Effector CD8-positive, alpha-beta T cell (primary cell): Measurements from ENCODE around the gene CCSER1.
"Not testable (repeated sequence)": the region's sequence is repeated elsewhere in the genome, so short reads cannot be mapped to it uniquely, and the experiment has no call there.

Source experiments
- DNase-seq: peaks from one replicate; lab custom pipeline; 2025; lab: John Stamatoyannopoulos, UW

Gene CCSER1

GRCh38 chr4:90443231-90443630 is 316.0 kb downstream of the CCSER1 start:
- DNase-seq, result no peak

- DNase-seq, result no peak
These were observed 317.7 kb downstream of the CCSER1 start for GRCh38 chr4:90444904-90445303.

DNA sequence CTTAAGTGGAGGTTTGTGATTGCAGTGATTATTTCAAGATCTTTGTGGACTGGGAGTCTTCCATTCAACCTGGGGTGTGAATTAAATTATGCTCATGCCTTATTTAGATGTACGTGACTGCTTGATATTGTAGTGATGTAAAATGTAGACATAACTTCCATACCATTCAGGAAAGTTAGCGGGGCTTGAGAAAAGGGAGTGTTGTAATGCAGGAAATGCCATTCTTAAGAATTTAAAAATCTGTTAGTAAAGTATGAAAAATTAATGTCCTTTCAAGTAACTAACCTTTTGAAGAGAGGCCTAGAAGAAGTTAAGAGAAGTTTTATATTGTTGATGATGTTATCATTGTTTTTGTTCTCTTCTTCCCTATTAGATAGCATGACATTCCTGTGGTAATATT is 318.2 kb downstream of the CCSER1 start:
- no peak for DNase-seq

GRCh38 chr4:90449626-90450025 is 322.4 kb downstream of the CCSER1 start:
- DNase-seq, result no peak

- DNase-seq, result no peak
These were observed 329.7 kb downstream of the CCSER1 start for GRCh38 chr4:90456891-90457290.

DNA sequence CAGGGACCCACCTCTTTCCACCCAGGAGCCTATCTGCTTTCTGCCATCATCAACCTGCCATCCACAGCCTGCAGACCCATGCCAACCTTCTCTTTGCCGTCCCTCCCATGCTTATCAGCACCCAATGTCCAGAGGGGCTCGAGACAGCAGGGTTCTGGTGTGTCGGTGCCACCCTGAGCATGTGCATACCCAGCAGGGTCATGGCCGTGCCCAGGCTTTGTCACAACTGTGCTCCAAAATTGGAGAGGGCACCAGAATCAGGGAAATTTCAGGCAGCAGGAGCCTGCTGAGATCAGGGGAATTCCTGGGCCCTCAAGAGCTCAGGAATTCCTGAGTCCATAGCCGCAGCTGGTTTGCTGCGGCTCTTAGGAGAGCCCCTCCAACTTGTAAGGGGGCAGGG is 330.6 kb downstream of the CCSER1 start:
- no peak for DNase-seq

DNA sequence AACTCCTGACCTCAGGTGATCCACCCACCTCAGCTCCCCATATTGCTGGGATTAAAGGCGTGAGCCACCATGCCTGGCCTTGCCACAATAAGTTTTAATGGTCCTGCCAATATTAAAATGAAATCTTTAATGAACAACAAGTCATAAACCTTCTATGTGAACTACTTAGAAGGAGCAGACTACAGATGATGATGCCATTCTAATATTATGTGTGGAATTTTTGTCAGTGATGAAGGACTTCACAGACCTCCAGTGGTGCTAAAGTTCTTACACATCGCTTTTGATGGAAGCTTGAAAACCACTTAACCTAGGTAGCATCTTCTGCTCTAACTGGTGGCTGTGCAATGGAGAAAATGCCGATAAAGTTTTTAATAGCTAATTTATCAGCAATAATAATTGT is 331.4 kb downstream of the CCSER1 start:
- DNase-seq, result no peak

DNA sequence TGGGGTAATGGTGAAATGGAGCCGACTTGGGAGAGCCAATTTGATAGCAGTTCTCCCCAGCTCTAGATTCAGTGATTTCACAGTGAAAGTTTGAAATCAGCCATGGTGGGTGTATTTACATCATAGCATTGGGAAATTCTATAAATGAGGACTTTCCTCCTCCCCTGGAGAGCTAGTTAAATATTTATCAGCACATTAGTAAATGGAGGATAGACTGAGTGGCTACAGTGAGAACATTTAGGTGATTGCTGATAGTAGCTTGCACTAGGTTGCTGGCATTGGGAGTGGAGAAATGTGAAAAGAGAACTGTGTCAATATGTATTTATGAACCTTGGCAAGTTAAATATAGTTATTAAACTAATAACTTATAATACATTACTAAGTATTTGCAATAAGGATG is 347.3 kb downstream of the CCSER1 start:
- DNase-seq, result no peak

DNA sequence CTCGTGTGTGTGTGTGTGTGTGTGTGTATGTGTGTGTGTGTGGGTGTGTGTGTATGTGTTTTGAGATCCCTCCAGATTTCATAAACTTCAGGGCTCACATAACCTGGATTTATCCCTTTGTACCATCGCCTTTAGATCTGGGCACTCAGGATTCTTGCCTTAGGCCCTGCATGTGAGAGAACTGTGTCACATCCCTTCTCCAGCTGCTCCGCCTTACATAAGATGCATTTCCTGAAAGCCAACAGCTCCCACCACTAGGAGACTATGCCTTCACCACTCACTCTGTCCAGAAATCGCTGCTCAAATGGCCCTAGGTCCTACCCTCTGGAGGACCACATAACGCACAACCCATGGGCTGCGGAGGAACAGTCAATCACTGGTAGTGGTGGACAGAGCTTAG is 348.8 kb downstream of the CCSER1 start:
- no peak for DNase-seq

- no peak for DNase-seq
These were observed 349.4 kb downstream of the CCSER1 start for GRCh38 chr4:90476586-90476985.

- DNase-seq, result not testable (repeated sequence)
These were observed 357.7 kb downstream of the CCSER1 start for GRCh38 chr4:90484894-90485293.

- DNase-seq, result no peak
These were observed 359.2 kb downstream of the CCSER1 start for GRCh38 chr4:90486346-90486745.

DNA sequence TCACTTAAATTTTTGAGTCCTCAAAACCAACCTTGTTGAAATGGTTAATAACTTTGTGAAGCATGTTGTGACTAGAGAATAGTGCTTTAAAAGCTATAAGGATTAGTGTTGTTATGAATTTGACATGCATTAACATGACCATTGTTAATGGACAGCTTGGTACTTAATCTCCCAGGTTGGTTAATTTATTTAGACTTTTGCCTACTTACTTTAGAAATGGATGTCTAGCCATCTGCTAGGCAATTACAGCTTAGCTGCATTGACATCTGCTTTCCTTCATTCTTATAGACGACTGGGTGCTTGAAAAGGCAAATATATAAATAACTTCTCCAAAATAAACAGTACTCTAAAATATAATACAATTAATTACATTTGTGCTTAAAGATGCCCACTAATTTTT is 368.0 kb downstream of the CCSER1 start:
- no peak for DNase-seq

DNA sequence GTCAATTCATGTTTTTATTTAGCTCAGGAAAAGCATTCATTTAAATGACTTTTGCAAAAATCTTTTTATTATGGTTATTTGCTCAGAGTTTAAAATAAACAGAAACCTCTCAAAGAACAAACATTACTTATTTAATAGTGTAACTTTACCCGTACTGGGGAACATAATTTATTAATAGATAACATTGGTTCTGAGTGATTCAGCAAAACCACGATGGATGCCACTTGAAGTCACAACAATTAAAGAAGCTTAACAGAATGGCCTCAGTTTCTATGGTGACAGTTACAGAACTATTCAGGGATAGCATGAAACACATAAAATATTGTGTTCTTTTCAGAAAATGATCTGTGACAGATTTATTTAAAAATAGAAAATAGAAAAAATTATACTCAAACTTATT is 368.7 kb downstream of the CCSER1 start:
- DNase-seq, result no peak

- DNase-seq, result no peak
These were observed 371.0 kb downstream of the CCSER1 start for GRCh38 chr4:90498175-90498574.

GRCh38 chr4:90503677-90504076 is 376.5 kb downstream of the CCSER1 start:
- no peak for DNase-seq

DNA sequence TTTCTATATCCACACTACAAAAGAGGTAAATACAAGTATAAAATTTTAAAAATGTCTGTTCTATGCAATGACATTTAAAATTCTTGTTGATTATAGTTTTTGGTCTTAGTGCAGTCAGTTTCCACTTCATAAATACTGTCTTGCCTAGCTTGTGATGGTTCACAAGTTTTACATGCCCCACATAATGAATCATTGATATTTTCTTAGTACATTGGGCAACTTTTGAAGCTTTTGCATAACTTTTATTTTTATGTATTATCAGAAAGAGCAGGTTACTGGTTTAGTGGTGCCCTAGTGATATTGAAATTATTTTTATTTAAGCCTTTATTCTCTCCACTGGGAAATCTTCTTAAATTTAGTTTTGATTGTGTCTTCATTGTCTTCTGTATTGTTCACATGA is 388.0 kb downstream of the CCSER1 start:
- DNase-seq, result no peak

- DNase-seq, result no peak
These were observed 401.4 kb downstream of the CCSER1 start for GRCh38 chr4:90528551-90528950.

GRCh38 chr4:90536408-90536807 is 409.2 kb downstream of the CCSER1 start:
- DNase-seq, result no peak

GRCh38 chr4:90537491-90537890 is 410.3 kb downstream of the CCSER1 start:
- no peak for DNase-seq

- DNase-seq, result no peak
These were observed 413.3 kb downstream of the CCSER1 start for GRCh38 chr4:90540536-90540935.

- DNase-seq, result no peak
These were observed 415.0 kb downstream of the CCSER1 start for GRCh38 chr4:90542216-90542615.

DNA sequence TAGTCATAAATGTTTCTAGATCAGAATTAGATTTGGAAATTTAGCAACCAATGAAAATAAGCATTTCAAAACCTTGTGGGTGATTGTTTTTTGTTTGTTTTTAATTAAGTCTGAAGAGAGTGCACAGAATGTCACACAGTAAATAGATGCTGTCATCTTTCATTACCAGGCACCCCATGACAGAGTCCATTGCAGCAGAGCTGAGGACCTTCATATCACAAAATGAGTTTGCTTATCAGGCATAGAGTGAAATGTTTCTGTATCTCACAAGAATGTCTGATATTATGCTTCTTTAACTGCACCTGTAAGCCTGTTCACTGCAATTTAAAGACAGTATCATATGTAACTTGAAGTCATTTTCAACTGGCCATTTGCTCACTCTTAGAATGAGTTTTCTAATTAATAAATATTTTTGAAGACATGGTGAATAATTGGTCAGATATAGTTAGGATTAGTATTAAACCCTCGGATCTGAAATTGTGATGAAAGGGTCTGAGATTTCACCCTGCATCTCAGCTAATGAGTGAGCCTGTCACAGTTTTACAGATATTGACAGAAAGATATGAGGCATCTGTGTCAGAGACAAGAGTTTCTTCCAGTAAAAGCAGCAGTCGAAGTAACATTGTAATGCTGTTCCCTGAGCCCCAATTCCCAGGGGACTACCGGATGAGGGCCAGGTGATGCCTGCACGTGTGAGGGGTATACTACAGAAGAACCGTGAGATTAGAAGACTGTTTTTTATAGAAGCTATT is 416.4 kb downstream of the CCSER1 start:
- DNase-seq, result no peak

DNA sequence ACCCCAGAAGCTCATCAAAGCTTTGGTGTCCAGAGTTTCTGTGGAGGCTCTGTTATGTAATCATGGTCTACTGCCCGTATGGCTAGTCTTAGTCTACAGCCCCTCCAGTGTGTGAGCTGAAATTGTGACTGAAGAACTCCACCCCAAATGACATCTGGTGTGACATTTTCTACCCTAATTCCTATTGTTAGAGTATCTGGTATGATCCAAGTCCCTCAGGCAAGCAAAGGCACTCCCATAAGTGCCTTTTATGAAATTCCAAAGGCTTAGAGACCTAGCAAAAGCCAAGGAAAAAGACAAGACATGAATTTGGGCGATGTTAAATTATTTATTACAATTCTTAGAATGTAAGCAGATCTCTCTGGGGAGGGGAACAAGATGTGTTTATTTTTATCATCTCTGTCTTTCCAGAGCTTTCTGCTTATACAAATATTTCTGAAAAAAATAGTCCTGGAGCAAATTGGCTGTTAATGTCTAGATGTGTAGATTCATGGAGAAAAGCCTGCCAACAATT is 417.4 kb downstream of the CCSER1 start:
- no peak for DNase-seq
